ENCODE measurements around the gene IGFBP4. TPM values are rescaled to one million over a fixed set of nuclear protein-coding genes. Genes with fewer than 3 reads are reported as not detected.

Gene IGFBP4
- total RNA-seq, 1 donor = 314 TPM

GRCh38 chr17:40466298-40466971, 23.2 kb downstream of the IGFBP4 start:
- H3K4me3 ChIP-seq (ENCODE audit: low read depth, low read length) = no peak overlapping the region
- DNase-seq (ENCODE audit: low read depth) = no peak
- TF ChIP-seq CTCF (IDR thresholded peaks at IDR 0.05; ENCODE audit: insufficient read depth, low read length) = no peak

- DNase-seq (ENCODE audit: low read depth) = no peak
- no peak for TF ChIP-seq CTCF (IDR thresholded peaks at IDR 0.05; ENCODE audit: insufficient read depth, low read length)
- H3K4me3 ChIP-seq (ENCODE audit: low read depth, low read length) = no peak overlapping the region
Observed at GRCh38 chr17:40467281-40467867, 24.1 kb downstream of the IGFBP4 start.

GRCh38 chr17:40468560-40468959, 25.3 kb downstream of the IGFBP4 start:
- DNase-seq (ENCODE audit: low read depth) = no peak
- H3K4me3 ChIP-seq (ENCODE audit: low read depth, low read length) = no peak overlapping the region
- TF ChIP-seq CTCF (IDR thresholded peaks at IDR 0.05; ENCODE audit: insufficient read depth, low read length) = no peak

GRCh38 chr17:40469805-40470675, 26.8 kb downstream of the IGFBP4 start:
- no peak overlapping the region for H3K4me3 ChIP-seq (ENCODE audit: low read depth, low read length)
- TF ChIP-seq CTCF (IDR thresholded peaks at IDR 0.05; ENCODE audit: insufficient read depth, low read length) = no peak
- DNase-seq (ENCODE audit: low read depth) = no peak

- no peak for TF ChIP-seq CTCF (IDR thresholded peaks at IDR 0.05; ENCODE audit: insufficient read depth, low read length)
- H3K4me3 ChIP-seq (ENCODE audit: low read depth, low read length) = no peak overlapping the region
- peak; percentile 83 for DNase-seq (ENCODE audit: low read depth)
Observed at GRCh38 chr17:40470932-40471828, 27.9 kb downstream of the IGFBP4 start.
